HG02973 (cell line): ENCODE measurements around the gene MYO9A.
A peak's percentile ranks its signal among the peaks of the same experiment; 100 is the strongest.
"Not testable (repeated sequence)": the region's sequence is repeated elsewhere in the genome, so short reads cannot be mapped to it uniquely, and the experiment has no call there.

Source experiments
- ATAC-seq: cut with Tn5 transposase; IDR thresholded peaks from one replicate; pipeline ENCODE4 v1.9.1; 2021; ENCODE audit warnings: moderate library complexity; ENCODE audit not compliant: unreplicated experiment

The MYO9A gene

GRCh38 chr15:72092006-72092405 is 25.9 kb downstream of the MYO9A start:
- no peak for ATAC-seq

- ATAC-seq, result no peak
These were observed 30.9 kb downstream of the MYO9A start for GRCh38 chr15:72086920-72087648.

GRCh38 chr15:72086010-72086697 is 31.8 kb downstream of the MYO9A start:
- ATAC-seq, result no peak

GRCh38 chr15:72082176-72082575 is 35.8 kb downstream of the MYO9A start:
- no peak for ATAC-seq

GRCh38 chr15:72078887-72079286 is 39.1 kb downstream of the MYO9A start:
- ATAC-seq, result peak; percentile 82

- no peak for ATAC-seq
These were observed 40.0 kb downstream of the MYO9A start for GRCh38 chr15:72077950-72078349.

- ATAC-seq, result no peak
These were observed 43.5 kb downstream of the MYO9A start for GRCh38 chr15:72074335-72075060.

- not testable (repeated sequence) for ATAC-seq
These were observed 46.5 kb downstream of the MYO9A start for GRCh38 chr15:72071448-72071825.

GRCh38 chr15:72070817-72071447 is 47.0 kb downstream of the MYO9A start:
- ATAC-seq, result no peak

- no peak for ATAC-seq
These were observed 49.1 kb downstream of the MYO9A start for GRCh38 chr15:72068856-72069255.

GRCh38 chr15:72065801-72066200 is 52.1 kb downstream of the MYO9A start:
- no peak for ATAC-seq

- no peak for ATAC-seq
These were observed 54.8 kb downstream of the MYO9A start for GRCh38 chr15:72063186-72063585.

GRCh38 chr15:72062319-72062718 is 55.6 kb downstream of the MYO9A start:
- no peak for ATAC-seq

GRCh38 chr15:72060687-72061250 is 57.2 kb downstream of the MYO9A start:
- ATAC-seq, result no peak

- ATAC-seq, result no peak
These were observed 59.4 kb downstream of the MYO9A start for GRCh38 chr15:72058585-72058984.

- no peak for ATAC-seq
These were observed 60.3 kb downstream of the MYO9A start for GRCh38 chr15:72057548-72058091.

GRCh38 chr15:72056217-72056616 is 61.7 kb downstream of the MYO9A start:
- ATAC-seq, result not testable (repeated sequence)

GRCh38 chr15:72053297-72053696 is 64.7 kb downstream of the MYO9A start:
- not testable (repeated sequence) for ATAC-seq

GRCh38 chr15:72050700-72051099 is 67.2 kb downstream of the MYO9A start:
- no peak for ATAC-seq

- no peak for ATAC-seq
These were observed 70.9 kb downstream of the MYO9A start for GRCh38 chr15:72047020-72047419.

GRCh38 chr15:72044956-72045355 is 73.0 kb downstream of the MYO9A start:
- ATAC-seq, result no peak
